Measurements from ENCODE around the gene TRIP12. TPM values are rescaled to one million over a fixed set of nuclear protein-coding genes. Genes with fewer than 3 reads are reported as not detected.
"Not testable (repeated sequence)": the region's sequence is repeated elsewhere in the genome, so short reads cannot be mapped to it uniquely, and the experiment has no call there.

The TRIP12 gene
- total RNA-seq, 1 donor from 2014 or later, result 164 TPM

- intact Hi-C loops (cut with DNase I), result no loop called here
- DNase-seq, result peak; percentile 92
- ATAC-seq (ENCODE audit: poor library complexity), result peak; percentile 90
These were observed 909 bp upstream of the TRIP12 start, which contains the start of gene FBXO36 for GRCh38 chr2:229922449-229923386. TSS of gene FBXO36 (plus strand) at chr2:229922503. CDS start at chr2:229922514, 11 bp downstream.

- intact Hi-C loops (cut with DNase I), result no loop called here
- ATAC-seq (ENCODE audit: poor library complexity) (peak; percentile 49), DNase-seq (peak; percentile 81)
These were observed 513 bp downstream of the TRIP12 start for GRCh38 chr2:229921101-229921891.

GRCh38 chr2:229920011-229920641, 1.7 kb downstream of the TRIP12 start:
- intact Hi-C loops (cut with DNase I), result no loop called here
- DNase-seq (no peak), ATAC-seq (ENCODE audit: poor library complexity) (no peak)

GRCh38 chr2:229917793-229918192, 4.0 kb downstream of the TRIP12 start:
- DNase-seq (no peak), ATAC-seq (ENCODE audit: poor library complexity) (no peak)
- intact Hi-C loops (cut with DNase I), result loop anchor here (10.0 kb wide), 1 partner anchor 113 kb away; no protein-coding TSS in a partner anchor

- intact Hi-C loops (cut with DNase I), result loop anchor here (10.0 kb wide), 1 partner anchor 109 kb away; no protein-coding TSS in a partner anchor
- ATAC-seq (ENCODE audit: poor library complexity) (no peak), DNase-seq (no peak)
These were observed 7.6 kb downstream of the TRIP12 start for GRCh38 chr2:229914171-229914570.

GRCh38 chr2:229910832-229911412, 10.9 kb downstream of the TRIP12 start:
- ATAC-seq (ENCODE audit: poor library complexity), result peak; percentile 48
- intact Hi-C loops (cut with DNase I), result loop anchor here (10.0 kb wide), 1 partner anchor 106 kb away; no protein-coding TSS in a partner anchor

DNA sequence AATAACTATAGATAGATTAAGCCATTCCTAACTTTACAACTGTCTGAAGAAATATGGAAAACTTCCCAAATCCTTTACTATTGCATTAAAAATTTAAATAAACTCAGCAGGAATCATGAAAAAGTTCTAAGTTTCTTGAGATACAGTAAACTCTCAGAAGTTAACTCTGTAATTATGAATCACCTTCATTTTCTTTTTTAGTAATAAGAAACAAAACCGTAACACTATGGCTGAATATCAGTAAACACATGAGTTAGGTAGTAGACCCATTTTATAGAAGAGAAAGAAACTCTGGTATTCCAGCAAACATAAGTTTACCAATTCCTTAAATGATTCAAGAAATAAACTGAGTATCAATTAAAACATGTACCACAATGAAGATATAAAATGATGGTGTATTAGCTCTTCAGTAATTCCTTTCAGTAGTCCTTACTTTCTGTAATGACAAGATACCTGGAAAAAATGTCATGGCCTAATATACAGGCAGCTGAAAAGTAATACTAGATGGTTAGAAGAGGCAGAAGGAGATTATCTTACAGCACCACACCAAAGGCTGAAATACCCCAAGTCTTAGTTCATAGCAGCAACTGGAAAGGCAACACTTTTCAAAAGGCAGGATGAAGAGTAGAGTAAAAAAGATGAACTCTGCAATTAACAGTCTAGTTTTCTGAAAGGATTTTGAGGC, 11.5 kb downstream of the TRIP12 start:
- no peak for ATAC-seq (ENCODE audit: poor library complexity)
- DNase-seq, result no peak
- intact Hi-C loops (cut with DNase I), result loop anchor here (10.0 kb wide), 1 partner anchor 105 kb away; no protein-coding TSS in a partner anchor

More at GRCh38 chr2:229910832-229911412, 10.9 kb downstream of the TRIP12 start:
- no peak for DNase-seq

DNA sequence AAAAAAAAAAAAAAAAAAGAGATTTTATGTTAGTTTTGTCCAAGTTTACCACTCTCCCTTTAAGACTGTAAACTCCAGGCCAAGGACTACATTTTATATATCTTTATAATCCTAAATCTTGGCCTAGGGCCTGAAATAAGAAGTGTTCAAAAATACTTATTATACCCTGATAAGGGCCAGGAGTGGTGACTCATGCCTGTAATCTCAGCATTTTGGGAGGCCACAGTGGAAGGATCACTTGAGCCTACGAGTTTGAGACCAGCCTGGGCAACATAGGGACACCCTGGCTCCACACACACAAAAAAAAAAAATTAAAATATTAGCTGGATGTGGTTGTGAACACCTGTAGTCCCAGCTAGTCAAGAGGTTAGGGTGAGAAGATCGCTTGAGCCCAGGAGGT, 12.7 kb downstream of the TRIP12 start:
- DNase-seq, result no peak
- intact Hi-C loops (cut with DNase I), result no loop called here
- ATAC-seq (ENCODE audit: poor library complexity), result peak; percentile 21

GRCh38 chr2:229905601-229906000, 16.2 kb downstream of the TRIP12 start:
- intact Hi-C loops (cut with DNase I), result no loop called here
- DNase-seq (no peak), ATAC-seq (ENCODE audit: poor library complexity) (no peak)

- intact Hi-C loops (cut with DNase I), result no loop called here
- no peak for ATAC-seq (ENCODE audit: poor library complexity)
- DNase-seq, result no peak
These were observed 18.8 kb downstream of the TRIP12 start for GRCh38 chr2:229903037-229903436.

GRCh38 chr2:229901819-229902218, 20.0 kb downstream of the TRIP12 start:
- intact Hi-C loops (cut with DNase I), result no loop called here
- DNase-seq (no peak), ATAC-seq (ENCODE audit: poor library complexity) (peak; percentile 39)

DNA sequence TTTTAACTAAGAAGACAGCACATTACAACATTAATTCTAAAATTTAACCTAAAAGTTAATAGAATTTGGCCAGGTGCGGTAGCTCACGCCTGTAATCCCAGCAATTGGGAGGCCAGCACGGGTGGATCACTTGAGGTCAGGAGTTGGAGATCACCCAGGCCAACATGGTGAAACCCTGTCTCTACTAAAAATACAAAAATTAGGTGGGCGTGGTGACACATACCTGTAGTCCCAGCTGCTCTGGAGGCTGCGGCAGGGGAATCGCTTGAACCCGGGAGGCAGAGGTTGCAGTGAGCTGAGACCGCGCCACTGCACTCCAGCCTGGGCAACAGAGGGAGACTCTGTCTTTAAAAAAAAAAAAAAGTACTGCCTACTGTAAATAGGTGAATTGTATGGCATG, 21.3 kb downstream of the TRIP12 start:
- DNase-seq; intact Hi-C loops (cut with DNase I); ATAC-seq (ENCODE audit: poor library complexity): not testable (repeated sequence)

DNA sequence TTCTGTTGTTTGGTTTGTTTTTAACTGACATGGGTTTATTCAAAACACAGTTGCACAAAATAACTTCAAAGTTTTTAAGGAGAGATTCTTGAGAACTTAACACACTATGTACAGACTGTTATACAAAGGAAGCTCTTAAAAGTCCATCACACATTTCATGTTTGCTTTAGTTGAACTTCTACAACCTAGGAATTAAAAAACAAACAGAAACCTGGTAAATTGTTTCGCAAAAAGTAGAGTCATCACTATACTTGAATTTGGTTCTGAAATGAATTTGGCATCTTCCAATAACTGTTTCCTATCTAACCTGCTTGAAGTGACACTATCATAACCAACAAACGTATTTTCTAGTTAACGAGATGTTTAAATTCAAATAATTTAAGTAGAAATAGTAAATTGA, 21.8 kb downstream of the TRIP12 start:
- DNase-seq (no peak), ATAC-seq (ENCODE audit: poor library complexity) (no peak)
- intact Hi-C loops (cut with DNase I), result no loop called here

- no peak for ATAC-seq (ENCODE audit: poor library complexity)
- intact Hi-C loops (cut with DNase I), result no loop called here
- DNase-seq, result no peak
These were observed 22.2 kb downstream of the TRIP12 start for GRCh38 chr2:229899604-229900003.

DNA sequence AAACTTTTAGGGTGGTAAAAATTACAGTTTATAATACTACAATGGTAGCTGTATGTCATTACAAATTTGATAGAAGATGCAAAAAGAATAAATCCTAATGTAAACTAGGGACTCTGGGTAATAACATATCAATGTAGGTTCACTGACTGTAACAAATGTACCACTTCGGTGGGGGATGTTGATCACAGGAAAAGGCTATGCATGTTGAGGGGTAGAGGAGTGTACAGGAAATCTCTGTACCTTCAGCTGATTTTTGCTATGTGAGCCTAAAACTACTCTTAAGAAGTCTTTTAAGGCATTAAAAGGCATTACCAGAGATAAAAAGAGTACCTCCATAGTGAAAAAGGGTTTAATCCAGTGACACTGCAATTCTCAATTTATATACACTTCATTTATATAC, 25.0 kb downstream of the TRIP12 start:
- no peak for ATAC-seq (ENCODE audit: poor library complexity)
- intact Hi-C loops (cut with DNase I), result no loop called here
- DNase-seq, result no peak

DNA sequence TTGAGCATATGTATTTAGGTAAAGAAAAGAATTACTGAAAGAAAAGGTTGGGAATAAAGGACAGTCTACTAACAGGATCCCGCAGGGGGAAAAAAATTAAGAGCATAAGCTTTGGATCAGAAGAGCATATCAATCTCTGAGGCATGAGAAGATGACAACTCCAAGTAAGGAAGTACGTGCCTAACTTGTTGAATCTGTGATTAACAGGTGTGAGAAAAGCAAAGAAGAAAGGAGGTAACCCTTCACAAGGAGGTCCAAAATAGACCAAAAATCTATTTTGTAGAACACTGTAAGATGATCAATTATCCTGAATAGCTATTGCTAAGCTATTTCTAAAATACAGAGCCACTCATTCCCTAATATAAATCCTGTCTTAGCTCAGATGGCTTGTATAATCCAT, 32.8 kb downstream of the TRIP12 start:
- ATAC-seq (ENCODE audit: poor library complexity) (no peak), DNase-seq (no peak)
- intact Hi-C loops (cut with DNase I), result no loop called here

GRCh38 chr2:229888031-229888430, 33.8 kb downstream of the TRIP12 start:
- ATAC-seq (ENCODE audit: poor library complexity) (no peak), DNase-seq (no peak)
- intact Hi-C loops (cut with DNase I), result no loop called here

- no peak for ATAC-seq (ENCODE audit: poor library complexity)
- no peak for DNase-seq
- intact Hi-C loops (cut with DNase I), result no loop called here
These were observed 34.4 kb downstream of the TRIP12 start for GRCh38 chr2:229887441-229887840.
